MCF 10A (cell line): Measurements from ENCODE around the gene ANXA6. TPM values are rescaled to one million over a fixed set of nuclear protein-coding genes. Genes with fewer than 3 reads are reported as not detected.

Experiments
- BruUV-seq: library from RNA; stranded (reverse); fragments of 400-500 nt; replicated peaks from 2 replicates; lab custom pipeline; 2021; lab: Mats Ljungman, UMichigan
- CTCF ChIA-PET: fragments of 300-600 bp; sonication (Branson Sonifier 250); formaldehyde crosslinking; extraction: SDS; loops from one replicate; lab custom pipeline; 2021; ENCODE audit warnings: antibody characterized with exemption, inconsistent platforms; lab: Yijun Ruan, JAX
- POLR2A ChIA-PET: fragments of 300-600, 350-650 bp; sonication (Branson Sonifier 250); formaldehyde crosslinking; extraction: SDS; loops from one replicate; lab custom pipeline; 2020; ENCODE audit warnings: antibody characterized with exemption, inconsistent platforms; lab: Yijun Ruan, JAX
- DNase-seq: peaks from one replicate; pipeline ENCODE4 v3.0.0-alpha.2; 2018; ENCODE audit not compliant: unreplicated experiment
- H3K27ac Mint-ChIP-seq: one replicate; pipeline ENCODE4 v1.8.0; 2022; ENCODE audit warnings: mild to moderate bottlenecking, low read depth, mixed read lengths; ENCODE audit not compliant: unreplicated experiment
- H3K27me3 Mint-ChIP-seq: one replicate; pipeline ENCODE4 v1.8.0; 2022; ENCODE audit warnings: mixed read lengths; ENCODE audit not compliant: insufficient read depth, unreplicated experiment
- H3K36me3 Mint-ChIP-seq: one replicate; pipeline ENCODE4 v1.8.0; 2022; ENCODE audit warnings: mild to moderate bottlenecking, moderate library complexity, mixed read lengths; ENCODE audit not compliant: insufficient read depth, unreplicated experiment
- H3K4me1 Mint-ChIP-seq: one replicate; pipeline ENCODE4 v1.8.0; 2022; ENCODE audit warnings: mixed read lengths; ENCODE audit not compliant: insufficient read depth, unreplicated experiment
- H3K4me3 Mint-ChIP-seq: one replicate; pipeline ENCODE4 v1.8.0; 2022; ENCODE audit warnings: mild to moderate bottlenecking, moderate library complexity, mixed read lengths; ENCODE audit not compliant: unreplicated experiment
- H3K9me3 Mint-ChIP-seq: one replicate; pipeline ENCODE4 v1.8.0; 2022; ENCODE audit warnings: mixed read lengths; ENCODE audit not compliant: unreplicated experiment
- intact Hi-C: fragments of 100-400 bp; cut with micrococcal nuclease; formaldehyde crosslinking; loops from 2 replicates; pipeline ENCODE4 v1.14.1; 2022
- total RNA-seq: library from RNA; stranded (reverse); gene quantifications from 2 replicates; pipeline ENCODE4 v1.2.3, GENCODE V29; 2022
- TF ChIP-seq, protein P1 (sequence below): fragments of 200-600 bp; IDR thresholded peaks from one replicate; pipeline ENCODE4 v1.8.0; 2022; ENCODE audit warnings: antibody characterized with exemption, mild to moderate bottlenecking; ENCODE audit not compliant: unreplicated experiment

Gene ANXA6
- total RNA-seq, 1 experiment from 2014 or later: 2.6 TPM

DNA sequence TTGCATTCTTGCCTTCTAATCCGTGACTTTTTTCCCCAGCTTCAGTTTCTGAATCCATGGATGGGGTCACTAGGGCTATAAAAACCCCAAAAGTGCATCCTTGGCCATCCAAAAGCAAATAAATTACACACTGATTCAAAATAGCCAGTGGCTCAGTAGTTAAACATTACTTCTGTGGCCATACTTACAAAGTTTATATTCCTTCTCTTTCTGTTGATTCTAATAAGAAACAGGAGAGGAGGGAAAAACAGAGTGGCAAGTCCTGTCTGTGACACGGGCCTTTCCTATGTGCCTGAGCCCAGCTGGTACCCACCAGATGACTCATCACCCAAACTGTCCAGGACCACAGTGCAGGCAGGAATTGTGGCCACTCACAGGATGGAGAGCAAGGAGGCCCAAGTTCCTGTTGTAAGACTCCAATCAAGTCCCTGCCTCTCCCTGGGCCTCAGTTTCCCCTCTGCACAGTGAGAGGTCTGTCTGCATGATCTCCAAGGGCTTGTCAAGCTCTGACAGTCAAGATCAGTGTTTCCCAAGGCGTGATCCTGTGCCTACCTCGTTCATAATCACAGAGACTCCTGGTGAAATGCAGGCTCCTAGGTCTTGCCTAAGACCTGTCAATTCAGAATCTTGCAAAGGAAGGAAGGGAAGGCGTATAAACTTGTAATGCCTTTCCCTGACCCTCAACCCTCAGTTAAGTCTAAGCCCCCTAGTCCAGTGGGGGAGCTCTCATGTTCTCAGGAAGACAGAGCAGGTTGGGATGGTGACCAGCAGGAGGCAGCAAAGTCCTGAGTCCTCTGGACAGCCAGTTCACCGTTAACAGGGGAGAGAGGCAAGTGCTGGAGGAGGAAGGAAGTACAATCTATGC is 106.3 kb downstream of the ANXA6 start:
- ChIA-PET POLR2A (interaction anchor here (0.7 to 5.4 kb wide), 5 partner anchors 9 to 64 kb away, joined by 3 to 21 read pairs (median 6); partner anchors contain the start of gene TNIP1), CTCF (interaction anchor here (0.6 to 40.7 kb wide), 46 partner anchors 15 to 1335 kb away, joined by 3 to 1587 read pairs (median 5); partner anchors contain the start of gene TNIP1)
- DNase-seq: peak; percentile 83
- BruUV-seq: no TSS peak
- Mint-ChIP-seq H3K4me3 (no peak overlapping the region), H3K9me3 (no peaks in the 10 kb centered on the region), H3K27ac (peak overlapping the region; percentile 62), H3K4me1 (no peaks in the 10 kb centered on the region), H3K36me3 (peaks cover 100% of the 10 kb centered on the region), H3K27me3 (no peaks in the 10 kb centered on the region)
- intact Hi-C loops: loop anchor here (1.0 to 2.0 kb wide), 4 partner anchors 30 to 188 kb away; partner anchors contain the start of gene TNIP1
- TF ChIP-seq, protein P1, sequence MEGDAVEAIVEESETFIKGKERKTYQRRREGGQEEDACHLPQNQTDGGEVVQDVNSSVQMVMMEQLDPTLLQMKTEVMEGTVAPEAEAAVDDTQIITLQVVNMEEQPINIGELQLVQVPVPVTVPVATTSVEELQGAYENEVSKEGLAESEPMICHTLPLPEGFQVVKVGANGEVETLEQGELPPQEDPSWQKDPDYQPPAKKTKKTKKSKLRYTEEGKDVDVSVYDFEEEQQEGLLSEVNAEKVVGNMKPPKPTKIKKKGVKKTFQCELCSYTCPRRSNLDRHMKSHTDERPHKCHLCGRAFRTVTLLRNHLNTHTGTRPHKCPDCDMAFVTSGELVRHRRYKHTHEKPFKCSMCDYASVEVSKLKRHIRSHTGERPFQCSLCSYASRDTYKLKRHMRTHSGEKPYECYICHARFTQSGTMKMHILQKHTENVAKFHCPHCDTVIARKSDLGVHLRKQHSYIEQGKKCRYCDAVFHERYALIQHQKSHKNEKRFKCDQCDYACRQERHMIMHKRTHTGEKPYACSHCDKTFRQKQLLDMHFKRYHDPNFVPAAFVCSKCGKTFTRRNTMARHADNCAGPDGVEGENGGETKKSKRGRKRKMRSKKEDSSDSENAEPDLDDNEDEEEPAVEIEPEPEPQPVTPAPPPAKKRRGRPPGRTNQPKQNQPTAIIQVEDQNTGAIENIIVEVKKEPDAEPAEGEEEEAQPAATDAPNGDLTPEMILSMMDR: peak; percentile 89

Other genes starting within 250 kb of the ANXA6 start
- gene GPX3, start 137.2 kb downstream of the ANXA6 start, total RNA-seq: not detected in 2 replicates
- gene TNIP1, start 76.7 kb downstream of the ANXA6 start, total RNA-seq: 246 and 342 TPM in 2 replicates
- 2.8 and 3.0 TPM in 2 replicates for gene CCDC69, start 66.3 kb upstream of the ANXA6 start, total RNA-seq
- gene GM2A, start 95.4 kb upstream of the ANXA6 start, total RNA-seq: 28.9 and 36.1 TPM in 2 replicates
- not detected in 2 replicates for gene SLC36A3, start 146.0 kb upstream of the ANXA6 start, total RNA-seq
- not detected in 2 replicates for gene SLC36A2, start 189.8 kb upstream of the ANXA6 start, total RNA-seq